Measurements from ENCODE around the gene CTSF.
"Not testable (repeated sequence)": the region's sequence is repeated elsewhere in the genome, so short reads cannot be mapped to it uniquely, and the experiment has no call there.

The CTSF gene

DNA sequence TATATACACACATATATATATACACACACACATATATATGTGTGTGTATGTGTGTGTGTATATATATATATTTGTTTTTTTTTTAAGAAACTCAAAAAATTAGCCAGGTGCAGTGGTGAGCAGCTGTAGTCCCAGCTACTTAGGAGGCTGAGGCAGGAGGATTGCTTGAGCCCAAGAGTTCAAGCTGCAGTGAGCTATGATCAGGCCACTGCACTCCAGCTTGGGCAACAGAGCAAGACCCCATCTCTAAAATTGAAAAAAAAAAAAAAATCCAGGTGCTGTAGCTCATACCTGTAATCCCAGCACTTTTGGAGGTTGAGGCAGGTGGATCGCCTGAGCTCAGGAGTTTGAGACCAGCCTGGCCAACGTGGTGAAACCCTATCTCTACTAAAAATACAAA, 20.9 kb upstream of the CTSF start:
- not testable (repeated sequence) for DNase-seq

DNA sequence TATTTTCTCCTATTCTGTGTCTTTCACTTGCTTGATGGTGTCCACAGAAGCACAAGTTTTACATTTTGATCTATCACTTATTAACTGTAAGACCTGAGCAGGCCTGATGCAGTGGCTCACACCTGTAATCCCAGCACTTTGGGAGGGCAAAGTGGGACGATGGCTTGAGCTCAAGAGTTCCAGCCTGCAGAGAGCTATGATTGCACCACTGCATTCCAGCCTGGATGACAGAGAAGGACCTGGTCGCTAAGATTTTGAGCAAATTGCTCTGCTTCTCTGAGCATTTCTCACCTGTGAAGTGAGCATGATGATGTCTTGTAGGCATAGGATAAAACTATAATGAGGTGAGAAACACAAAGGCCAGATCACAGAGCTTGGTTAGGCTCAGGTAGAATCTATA, 17.7 kb upstream of the CTSF start:
- DNase-seq, result no peak

GRCh38 chr11:66585447-66585846, 17.0 kb upstream of the CTSF start:
- not testable (repeated sequence) for DNase-seq

DNA sequence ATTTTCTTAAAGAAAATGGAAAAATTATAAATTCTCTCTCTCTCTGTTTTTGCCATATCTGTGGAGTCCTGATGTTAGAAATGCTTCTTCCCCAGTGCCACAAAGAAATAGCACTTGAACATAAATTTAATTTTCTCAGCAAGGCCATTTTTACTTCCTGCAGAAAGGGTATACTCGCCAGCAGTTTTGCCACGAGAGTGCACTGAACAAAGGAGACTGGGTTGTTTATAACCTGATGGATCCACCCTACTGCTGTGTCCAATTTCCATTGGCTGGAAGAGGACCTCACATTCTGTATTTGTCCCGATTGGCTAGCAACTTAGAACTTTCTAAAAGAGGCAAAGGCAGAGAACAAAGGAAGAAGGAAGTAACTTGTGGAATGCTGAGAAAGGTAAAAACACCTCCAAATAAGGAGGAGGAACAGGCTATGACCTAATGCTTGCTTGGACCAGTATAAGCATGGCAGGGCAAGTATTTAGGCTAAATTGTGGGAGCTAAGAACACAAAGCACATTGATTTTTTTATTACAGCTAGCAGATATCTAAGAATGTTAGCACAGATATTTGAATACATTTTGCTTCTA, 14.2 kb upstream of the CTSF start:
- not testable (repeated sequence) for DNase-seq

DNA sequence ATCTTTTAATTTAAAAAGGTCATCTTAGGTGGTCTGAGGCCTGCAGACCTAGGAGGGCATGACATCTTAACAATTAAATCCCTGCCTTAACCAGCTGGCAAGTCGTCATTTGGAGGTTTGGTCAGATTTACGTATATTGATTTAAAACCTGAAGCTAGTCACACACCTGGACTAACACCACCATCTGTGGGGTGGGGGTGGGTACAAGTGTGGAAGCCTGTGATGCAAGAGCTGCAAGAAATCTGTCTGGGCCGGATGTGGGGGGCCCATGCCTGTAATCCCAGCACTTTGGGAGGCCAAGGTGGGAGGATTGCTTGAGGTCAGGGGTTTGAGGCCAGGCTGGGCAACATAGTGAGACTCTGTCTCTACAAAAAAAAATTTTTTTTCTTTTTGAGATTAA, 12.9 kb upstream of the CTSF start:
- no peak for DNase-seq

DNA sequence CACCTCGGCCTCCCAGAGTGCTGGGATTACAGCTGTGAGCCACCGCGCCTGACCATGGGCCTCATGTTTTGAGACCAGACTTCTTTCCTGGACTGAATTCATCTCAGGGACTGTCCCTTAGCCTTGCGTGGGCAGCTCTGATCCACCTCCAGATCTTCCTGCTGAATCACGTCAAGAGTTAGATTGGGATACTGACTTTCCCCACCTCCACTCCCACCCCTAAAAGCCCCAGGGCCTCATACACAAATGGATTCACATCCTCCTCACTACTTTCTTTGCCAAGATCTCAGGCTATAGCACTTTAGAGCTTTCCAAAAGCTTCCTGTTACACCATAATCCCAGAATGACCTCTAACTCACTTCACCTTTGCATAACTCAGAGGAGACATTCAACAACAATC, 12.4 kb upstream of the CTSF start:
- DNase-seq, result no peak

DNA sequence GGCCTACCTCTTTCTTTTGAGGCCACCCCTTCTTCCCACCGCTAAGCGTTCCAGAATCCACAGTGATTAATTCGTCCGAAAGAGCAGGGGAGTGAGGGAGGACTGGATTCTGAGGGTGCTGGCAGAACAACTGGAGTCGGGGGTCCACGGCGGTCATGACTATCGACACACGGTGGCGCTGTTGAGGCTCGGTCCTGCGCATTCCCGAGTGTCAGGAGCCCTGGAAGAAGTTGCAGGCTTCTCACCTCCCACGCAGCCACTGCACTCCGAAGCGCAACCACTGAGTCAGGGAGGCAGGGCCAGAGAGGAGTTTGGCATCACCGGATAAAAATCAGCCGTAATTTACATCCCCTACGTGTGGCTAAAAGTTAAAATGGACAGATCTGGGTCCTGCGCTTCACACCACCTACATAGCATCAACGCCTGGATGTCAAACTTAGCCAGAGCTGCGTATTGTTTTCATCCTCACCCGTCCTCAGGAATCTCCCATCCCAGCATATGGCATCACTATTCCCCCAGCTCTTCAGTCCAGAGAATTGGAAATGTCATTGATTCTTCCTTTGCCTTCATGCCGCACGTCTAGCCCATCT, 10.7 kb upstream of the CTSF start:
- peak; percentile 79 for DNase-seq

GRCh38 chr11:66570850-66571180, 2.4 kb upstream of the CTSF start:
- DNase-seq, result no peak

GRCh38 chr11:66570079-66570849, 1.9 kb upstream of the CTSF start:
- no peak for DNase-seq

DNA sequence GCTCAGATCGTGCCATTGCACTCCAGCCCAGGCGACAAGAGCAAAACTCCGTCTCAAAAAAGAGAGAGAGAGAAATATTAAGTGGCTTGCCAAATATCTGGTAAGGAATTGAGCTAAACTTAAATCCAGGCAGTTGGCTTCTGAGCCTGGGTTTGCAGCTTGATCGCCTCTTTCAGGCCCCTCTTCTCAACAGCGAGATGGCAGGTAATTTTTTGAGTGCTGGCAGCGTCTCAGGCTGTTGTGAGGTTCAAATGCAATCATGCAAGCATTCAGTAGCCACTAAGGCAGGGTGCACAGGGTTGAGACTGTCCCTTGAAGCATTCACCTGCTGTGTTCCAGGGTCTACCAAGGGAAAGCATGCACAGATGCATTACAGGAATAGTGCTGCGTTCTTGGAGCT, 670 bp upstream of the CTSF start:
- no peak for DNase-seq

GRCh38 chr11:66567787-66568123, 651 bp downstream of the CTSF start:
- DNase-seq, result no peak

GRCh38 chr11:66566221-66566620, 2.2 kb downstream of the CTSF start:
- no peak for DNase-seq

DNA sequence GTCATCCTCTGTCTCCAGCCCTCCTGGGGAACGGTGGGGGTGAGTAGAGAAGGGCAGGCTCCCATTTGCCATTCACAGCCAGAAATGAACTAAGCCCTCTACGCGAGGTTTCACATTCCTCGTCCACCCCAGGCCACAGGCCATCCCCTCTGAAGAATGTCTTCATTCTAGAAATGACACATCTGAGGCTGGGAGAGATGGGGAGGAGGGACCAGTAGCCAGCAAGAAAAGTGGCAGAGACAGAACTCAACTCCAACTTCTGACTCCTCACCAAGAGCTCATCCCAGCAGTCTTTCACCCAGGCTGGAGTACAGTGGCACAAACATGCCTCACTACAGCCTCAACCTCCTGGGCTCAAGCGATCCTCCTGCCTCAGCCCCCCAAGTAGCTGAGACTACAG, 3.4 kb downstream of the CTSF start:
- no peak for DNase-seq

DNA sequence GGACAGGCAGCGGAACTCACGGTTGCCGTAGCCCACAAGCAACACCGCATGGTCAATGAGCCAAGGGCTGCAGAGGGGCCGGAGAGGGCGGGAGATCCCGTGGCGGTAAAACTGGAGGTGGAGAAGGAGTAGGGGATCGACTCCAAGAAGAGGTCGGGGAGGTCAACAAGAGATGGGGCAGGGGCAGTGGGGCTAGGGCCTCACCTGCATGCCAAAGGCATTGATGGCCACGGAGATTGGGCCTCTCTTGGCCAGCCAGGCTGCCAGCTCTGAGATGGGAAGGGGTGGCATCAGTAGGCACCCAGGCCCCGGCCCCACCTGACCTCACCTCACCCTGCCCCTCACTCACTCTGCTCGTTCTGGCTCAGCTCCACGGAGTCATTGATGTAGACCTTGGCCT, 3.9 kb downstream of the CTSF start:
- no peak for DNase-seq

- DNase-seq, result no peak
These were observed 4.6 kb downstream of the CTSF start for GRCh38 chr11:66563832-66564231.

DNA sequence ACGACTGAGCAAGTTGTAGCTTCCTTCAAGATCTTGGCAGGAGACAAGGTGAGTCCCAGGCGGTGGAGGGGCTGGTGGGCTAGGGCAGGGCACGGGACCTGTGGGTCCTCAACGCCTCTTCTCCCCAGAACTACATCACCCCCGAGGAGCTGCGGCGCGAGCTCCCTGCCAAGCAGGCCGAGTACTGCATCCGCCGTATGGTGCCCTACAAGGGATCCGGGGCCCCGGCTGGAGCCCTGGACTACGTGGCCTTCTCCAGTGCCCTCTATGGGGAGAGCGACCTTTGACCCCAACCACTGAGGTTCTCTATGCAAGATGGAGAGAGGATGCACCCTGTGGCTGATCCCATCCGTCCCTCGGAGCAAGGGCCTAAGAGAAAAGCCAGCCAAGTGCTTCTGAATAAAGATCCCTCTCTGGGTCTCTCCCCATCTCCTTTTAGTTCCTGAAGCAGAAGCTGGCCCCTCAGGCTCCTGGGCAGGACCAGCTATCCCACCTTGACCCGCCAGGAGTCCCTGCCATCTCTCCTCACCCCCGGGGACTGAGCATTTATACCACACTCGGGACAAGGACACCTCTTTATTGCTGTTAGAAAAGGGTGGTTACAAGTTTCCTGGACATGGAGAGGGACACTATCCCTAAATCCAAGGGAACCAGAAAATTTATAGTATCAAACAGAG, 5.4 kb downstream of the CTSF start:
- no peak for DNase-seq

GRCh38 chr11:66562275-66562674, 6.1 kb downstream of the CTSF start:
- DNase-seq, result no peak

DNA sequence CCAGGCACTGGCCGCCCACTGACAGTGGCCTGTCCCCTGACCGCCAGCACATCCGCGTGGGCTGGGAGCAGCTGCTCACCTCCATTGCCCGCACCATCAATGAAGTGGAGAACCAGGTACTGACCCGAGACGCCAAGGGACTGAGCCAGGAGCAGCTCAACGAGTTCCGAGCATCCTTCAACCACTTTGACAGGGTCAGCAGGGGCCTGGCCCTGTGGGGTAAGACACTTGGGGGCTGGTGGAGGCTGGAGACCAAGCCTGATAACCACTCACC, 6.5 kb downstream of the CTSF start:
- DNase-seq, result no peak

- DNase-seq, result no peak
These were observed 7.0 kb downstream of the CTSF start for GRCh38 chr11:66561178-66561974.

DNA sequence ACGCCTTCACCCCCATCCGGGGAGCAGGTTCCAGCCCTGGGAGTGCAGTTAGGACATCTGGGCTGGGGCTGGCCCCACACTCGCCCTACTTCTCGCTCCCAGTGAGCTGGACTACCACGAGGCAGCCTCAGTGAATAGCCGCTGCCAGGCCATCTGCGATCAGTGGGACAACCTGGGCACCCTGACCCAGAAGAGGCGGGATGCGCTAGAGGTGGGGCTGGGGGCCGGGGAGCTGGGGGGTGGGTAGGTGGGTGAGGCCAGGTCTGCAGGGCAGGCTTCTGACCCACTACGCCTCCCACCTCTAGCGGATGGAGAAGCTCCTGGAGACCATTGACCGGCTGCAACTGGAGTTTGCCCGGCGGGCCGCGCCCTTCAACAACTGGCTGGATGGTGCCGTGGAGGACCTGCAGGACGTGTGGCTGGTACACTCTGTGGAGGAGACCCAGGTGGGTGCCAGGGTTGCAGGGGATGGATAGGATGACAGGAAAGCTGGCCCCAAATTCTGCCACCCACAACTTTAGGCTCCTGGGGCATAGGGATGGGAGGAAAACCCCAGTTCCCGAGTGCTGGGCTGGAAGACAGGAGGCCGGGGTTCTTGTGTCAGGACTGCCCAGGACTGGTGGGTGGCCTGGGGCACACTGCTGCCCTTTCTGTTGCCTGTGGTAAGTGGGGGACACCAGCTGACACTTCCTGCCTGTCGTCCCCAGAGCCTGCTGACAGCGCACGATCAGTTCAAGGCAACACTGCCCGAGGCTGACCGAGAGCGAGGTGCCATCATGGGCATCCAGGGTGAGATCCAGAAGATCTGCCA, 8.3 kb downstream of the CTSF start:
- no peak for DNase-seq

- DNase-seq, result peak; percentile 40
These were observed 9.1 kb downstream of the CTSF start for GRCh38 chr11:66559142-66559865.

GRCh38 chr11:66557733-66558326, 10.6 kb downstream of the CTSF start:
- DNase-seq, result no peak

Measured in CD4-positive, alpha-beta T cell treated with Interleukin-17A for 1 hour (primary cell).